Neutrophil (primary cell): Measurements from ENCODE around the gene PTGDS.

Experiments
- H3K27ac ChIP-seq: fragments of 200-600 bp; sonication (generic); 2 replicates; pipeline ENCODE4 v1.5.1; 2016; ENCODE audit warnings: mild to moderate bottlenecking, moderate library complexity
- H3K27me3 ChIP-seq: fragments of 200-600 bp; sonication (generic); 2 replicates; pipeline ENCODE4 v1.6.0; 2016; ENCODE audit warnings: mild to moderate bottlenecking
- H3K36me3 ChIP-seq: fragments of 200-600 bp; sonication (generic); 2 replicates; pipeline ENCODE4 v1.5.1; 2017
- H3K4me1 ChIP-seq, 2 experiments: fragments of 200-600 bp in 1 of 2; sonication (generic) in 1 of 2; 1 replicate in 1 of 2; 2 replicates in 1 of 2; pipeline versions ENCODE4 v1.5.1 to v1.6.1; 2013 to 2016; ENCODE audit warnings: low read depth in 1 of 2, low read length in 1 of 2, mild to moderate bottlenecking in 1 of 2, moderate library complexity in 1 of 2; ENCODE audit not compliant: control insufficient read depth in 1 of 2, insufficient read depth in 1 of 2
- H3K4me3 ChIP-seq, 2 experiments: fragments of 200-600 bp in 1 of 2; sonication (generic) in 1 of 2; 1 replicate in 1 of 2; 2 replicates in 1 of 2; pipeline ENCODE4 v1.5.1; 2013 to 2016; ENCODE audit warnings: low read depth in 1 of 2, low read length in 1 of 2, mild to moderate bottlenecking in 1 of 2, moderate library complexity in 1 of 2
- H3K9me3 ChIP-seq: fragments of 200-600 bp; sonication (generic); 2 replicates; pipeline ENCODE4 v1.5.1; 2016
- TF ChIP-seq, protein P1 (sequence below): fragments of 200-600 bp; sonication (generic); IDR thresholded peaks from 2 replicates; pipeline ENCODE4 v1.5.1; 2016; ENCODE audit warnings: antibody characterized with exemption

The PTGDS gene

GRCh38 chr9:136952321-136952850, 24.9 kb upstream of the PTGDS start:
- Histone ChIP-seq H3K36me3 (no peaks in the 10 kb centered on the region), H3K4me1 (peaks cover 11 to 16% of the 10 kb centered on the region in 2 experiments), H3K27me3 (no peaks in the 10 kb centered on the region), H3K4me3 (no peak overlapping the region), H3K9me3 (no peaks in the 10 kb centered on the region), H3K27ac (no peak overlapping the region)
- TF ChIP-seq, protein P1, sequence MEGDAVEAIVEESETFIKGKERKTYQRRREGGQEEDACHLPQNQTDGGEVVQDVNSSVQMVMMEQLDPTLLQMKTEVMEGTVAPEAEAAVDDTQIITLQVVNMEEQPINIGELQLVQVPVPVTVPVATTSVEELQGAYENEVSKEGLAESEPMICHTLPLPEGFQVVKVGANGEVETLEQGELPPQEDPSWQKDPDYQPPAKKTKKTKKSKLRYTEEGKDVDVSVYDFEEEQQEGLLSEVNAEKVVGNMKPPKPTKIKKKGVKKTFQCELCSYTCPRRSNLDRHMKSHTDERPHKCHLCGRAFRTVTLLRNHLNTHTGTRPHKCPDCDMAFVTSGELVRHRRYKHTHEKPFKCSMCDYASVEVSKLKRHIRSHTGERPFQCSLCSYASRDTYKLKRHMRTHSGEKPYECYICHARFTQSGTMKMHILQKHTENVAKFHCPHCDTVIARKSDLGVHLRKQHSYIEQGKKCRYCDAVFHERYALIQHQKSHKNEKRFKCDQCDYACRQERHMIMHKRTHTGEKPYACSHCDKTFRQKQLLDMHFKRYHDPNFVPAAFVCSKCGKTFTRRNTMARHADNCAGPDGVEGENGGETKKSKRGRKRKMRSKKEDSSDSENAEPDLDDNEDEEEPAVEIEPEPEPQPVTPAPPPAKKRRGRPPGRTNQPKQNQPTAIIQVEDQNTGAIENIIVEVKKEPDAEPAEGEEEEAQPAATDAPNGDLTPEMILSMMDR = no peak

- Histone ChIP-seq H3K36me3 (no peaks in the 10 kb centered on the region), H3K27me3 (no peaks in the 10 kb centered on the region), H3K4me3 (no peak overlapping the region), H3K27ac (no peak overlapping the region), H3K9me3 (no peaks in the 10 kb centered on the region), H3K4me1 (peaks cover 11 to 16% of the 10 kb centered on the region in 2 experiments)
- TF ChIP-seq, protein P1 = no peak
Observed at GRCh38 chr9:136952876-136953770, 24.2 kb upstream of the PTGDS start.

DNA sequence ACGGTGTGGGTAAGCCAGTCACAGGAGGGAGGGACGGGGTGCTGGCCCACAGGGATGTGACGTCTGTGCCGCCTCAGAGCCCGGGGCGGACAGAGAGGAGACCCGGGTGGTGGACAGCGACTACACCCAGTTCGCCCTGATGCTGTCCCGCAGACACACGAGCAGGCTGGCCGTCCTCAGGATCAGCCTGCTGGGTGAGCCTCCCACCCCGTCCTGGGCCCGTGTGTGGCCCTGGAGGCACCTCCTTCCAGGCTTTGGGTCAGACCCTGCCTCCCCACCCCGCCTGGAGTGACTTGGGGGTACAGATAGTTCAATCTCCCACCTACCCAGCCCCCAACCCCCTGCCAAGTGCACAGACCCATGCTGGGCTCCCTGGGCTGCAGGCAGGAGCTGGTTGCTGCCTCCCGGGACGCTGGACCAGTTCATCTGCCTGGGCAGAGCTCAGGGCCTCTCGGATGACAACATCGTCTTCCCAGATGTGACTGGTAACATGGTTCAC, 23.5 kb upstream of the PTGDS start:
- Histone ChIP-seq H3K9me3 (no peaks in the 10 kb centered on the region), H3K4me3 (no peak overlapping the region), H3K4me1 (peaks cover 11 to 16% of the 10 kb centered on the region in 2 experiments), H3K36me3 (no peaks in the 10 kb centered on the region), H3K27ac (no peak overlapping the region), H3K27me3 (no peaks in the 10 kb centered on the region)
- TF ChIP-seq, protein P1 = no peak

- H3K27me3 ChIP-seq = no peaks in the 10 kb centered on the region
- H3K4me1 ChIP-seq = peaks cover 7 to 12% of the 10 kb centered on the region in 2 experiments
- H3K27ac ChIP-seq = no peak overlapping the region
- no peaks in the 10 kb centered on the region for H3K9me3 ChIP-seq
- no peaks in the 10 kb centered on the region for H3K36me3 ChIP-seq
- TF ChIP-seq, protein P1 = no peak
- no peak overlapping the region for H3K4me3 ChIP-seq
Observed at GRCh38 chr9:136954270-136955083, 22.8 kb upstream of the PTGDS start.

- H3K27me3 ChIP-seq = no peaks in the 10 kb centered on the region
- H3K4me1 ChIP-seq = peaks cover 3% of the 10 kb centered on the region in 2 experiments
- H3K36me3 ChIP-seq = no peaks in the 10 kb centered on the region
- H3K9me3 ChIP-seq = no peaks in the 10 kb centered on the region
- TF ChIP-seq, protein P1 = no peak
- H3K27ac ChIP-seq = no peak overlapping the region
- no peak overlapping the region for H3K4me3 ChIP-seq
Observed at GRCh38 chr9:136955202-136955942, 21.9 kb upstream of the PTGDS start.
